ENCODE results near the gene FXYD7.

GRCh38 chr19:35174226-35174625, 31.2 kb downstream of the FXYD7 start:
- TF ChIP-seq, protein P1, sequence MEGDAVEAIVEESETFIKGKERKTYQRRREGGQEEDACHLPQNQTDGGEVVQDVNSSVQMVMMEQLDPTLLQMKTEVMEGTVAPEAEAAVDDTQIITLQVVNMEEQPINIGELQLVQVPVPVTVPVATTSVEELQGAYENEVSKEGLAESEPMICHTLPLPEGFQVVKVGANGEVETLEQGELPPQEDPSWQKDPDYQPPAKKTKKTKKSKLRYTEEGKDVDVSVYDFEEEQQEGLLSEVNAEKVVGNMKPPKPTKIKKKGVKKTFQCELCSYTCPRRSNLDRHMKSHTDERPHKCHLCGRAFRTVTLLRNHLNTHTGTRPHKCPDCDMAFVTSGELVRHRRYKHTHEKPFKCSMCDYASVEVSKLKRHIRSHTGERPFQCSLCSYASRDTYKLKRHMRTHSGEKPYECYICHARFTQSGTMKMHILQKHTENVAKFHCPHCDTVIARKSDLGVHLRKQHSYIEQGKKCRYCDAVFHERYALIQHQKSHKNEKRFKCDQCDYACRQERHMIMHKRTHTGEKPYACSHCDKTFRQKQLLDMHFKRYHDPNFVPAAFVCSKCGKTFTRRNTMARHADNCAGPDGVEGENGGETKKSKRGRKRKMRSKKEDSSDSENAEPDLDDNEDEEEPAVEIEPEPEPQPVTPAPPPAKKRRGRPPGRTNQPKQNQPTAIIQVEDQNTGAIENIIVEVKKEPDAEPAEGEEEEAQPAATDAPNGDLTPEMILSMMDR (optimal IDR thresholded peaks at IDR 0.05 in 1 of 3, IDR thresholded peaks at IDR 0.05 in 1 of 3, conservative IDR thresholded peaks at IDR 0.05 in 1 of 3; ENCODE audit: extremely low read depth in 1 of 3, insufficient read depth in 2 of 3, low read length in 3 of 3) = no peak
- TF ChIP-seq EZH2 (IDR thresholded peaks at IDR 0.05; ENCODE audit: low read length) = no peak
